HG03139 (cell line): ENCODE measurements around the gene PTPRA.
"Not testable (repeated sequence)": the region's sequence is repeated elsewhere in the genome, so short reads cannot be mapped to it uniquely, and the experiment has no call there.

Experiments used
- ATAC-seq: cut with Tn5 transposase; IDR thresholded peaks from one replicate; pipeline ENCODE4 v1.9.1; 2021; ENCODE audit not compliant: unreplicated experiment

PTPRA gene

GRCh38 chr20:3071610-3072529, 198.6 kb downstream of the PTPRA start, which contains the start of gene OXT:
Gene OXT (plus strand): TSS chr20:3071620. CDS start chr20:3071656, 36 bp downstream.
- ATAC-seq: no peak

GRCh38 chr20:3072530-3073250, 199.4 kb downstream of the PTPRA start:
- ATAC-seq: no peak

GRCh38 chr20:3073251-3073643, 200.0 kb downstream of the PTPRA start:
- ATAC-seq: not testable (repeated sequence)

- ATAC-seq: no peak
Measured at GRCh38 chr20:3074812-3075211, 201.5 kb downstream of the PTPRA start.

- ATAC-seq: not testable (repeated sequence)
Measured at GRCh38 chr20:3075315-3075714, 202.0 kb downstream of the PTPRA start.

GRCh38 chr20:3077618-3078134, 204.4 kb downstream of the PTPRA start:
- ATAC-seq: no peak

- no peak for ATAC-seq
Measured at GRCh38 chr20:3080939-3081388, 207.7 kb downstream of the PTPRA start.

- no peak for ATAC-seq
Measured at GRCh38 chr20:3081641-3082040, 208.4 kb downstream of the PTPRA start.

GRCh38 chr20:3082306-3082951, 209.1 kb downstream of the PTPRA start:
- no peak for ATAC-seq

GRCh38 chr20:3082955-3083952, 210.0 kb downstream of the PTPRA start:
- ATAC-seq: no peak

GRCh38 chr20:3084283-3084985, 211.2 kb downstream of the PTPRA start, which contains the start of gene AVP:
Gene AVP (minus strand): TSS chr20:3084724. CDS start chr20:3084674, 50 bp downstream.
- ATAC-seq: no peak

GRCh38 chr20:3084986-3085360, 211.7 kb downstream of the PTPRA start:
- ATAC-seq: no peak

GRCh38 chr20:3085571-3086072, 212.3 kb downstream of the PTPRA start:
- no peak for ATAC-seq

GRCh38 chr20:3088031-3088430, 214.8 kb downstream of the PTPRA start:
- no peak for ATAC-seq
